ENCODE data around the gene FAM185A. TPM values are rescaled to one million over a fixed set of nuclear protein-coding genes. Genes with fewer than 3 reads are reported as not detected.

The FAM185A gene
- 1 to 10 TPM; 6.9 to 7.7 TPM for total RNA-seq

DNA sequence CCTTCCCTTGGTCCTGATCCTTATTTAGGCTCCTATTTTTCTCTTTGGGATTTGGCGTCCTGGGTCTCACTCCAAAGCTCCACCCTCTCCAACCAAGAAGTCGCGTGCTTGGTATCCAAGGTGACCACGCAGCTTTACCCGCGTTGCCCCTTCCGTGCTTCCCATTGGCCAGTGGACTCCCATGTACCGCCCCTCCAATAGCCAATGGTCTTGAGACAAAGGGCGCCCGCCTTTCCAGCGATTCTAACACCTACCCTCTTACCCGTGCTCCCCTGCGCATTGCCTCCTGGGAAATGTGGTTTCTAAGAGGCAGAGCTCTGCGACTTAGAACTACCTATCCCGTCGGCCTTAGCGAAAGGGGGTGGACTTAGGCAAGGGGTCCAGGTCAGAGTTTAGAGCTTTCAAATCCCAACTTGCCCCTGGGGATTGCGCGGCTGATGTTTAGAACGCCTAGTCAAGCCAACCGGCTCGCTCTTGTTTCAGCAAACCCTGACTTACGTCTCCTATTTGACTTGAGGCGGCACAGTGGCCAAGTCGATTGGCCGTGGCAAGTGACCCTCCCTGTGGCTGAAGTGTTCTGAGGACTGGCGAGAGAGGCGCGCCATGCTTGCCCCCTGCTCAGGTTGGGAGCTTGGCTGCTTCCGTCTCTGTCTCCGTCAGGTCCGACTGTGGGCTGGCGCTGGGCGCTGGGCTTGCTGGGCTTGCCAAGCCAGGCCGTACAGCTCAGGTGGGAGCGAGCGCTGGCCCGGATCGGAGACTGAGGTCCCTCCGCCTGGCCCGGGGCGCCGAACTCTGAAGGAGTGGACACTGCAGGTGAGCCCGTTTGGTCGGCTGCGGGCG is at the start of gene FAM185A:
FAM185A (plus strand) TSS at position 395 of the 840 bp plus-strand sequence; CDS start at position 604, 209 bp downstream.

Small RNA genes lying within 50 kb of the gene (small RNA-seq; reads per million reads assigned to genes)
- 0 reads per million in 2 donors for gene RNU6-1136P

Other genes with a start within 250 kb of the FAM185A start
- gene RASA4B, start 231.2 kb upstream of the FAM185A start, total RNA-seq = under 1 TPM; under 0.01 to 1.00 TPM
- 1 to 10 TPM; 2.3 to 2.4 TPM for gene UPK3BL2, start 205.3 kb upstream of the FAM185A start, total RNA-seq
- gene SPDYE2, start 197.8 kb upstream of the FAM185A start, total RNA-seq = not detected
- gene POLR2J3, start 176.4 kb upstream of the FAM185A start, total RNA-seq = 10 to 100 TPM; 33.0 to 66.4 TPM
- gene RASA4, start 132.2 kb upstream of the FAM185A start, total RNA-seq = 1 to 10 TPM in 1 of 2 donors, under 1 TPM in 1; 0.33 to 2.1 TPM
- gene UPK3BL1, start 106.2 kb upstream of the FAM185A start, total RNA-seq = 10 to 100 TPM in 1 of 2 donors, 1 to 10 TPM in 1; 6.2 to 11.0 TPM
- gene SPDYE2B, start 98.7 kb upstream of the FAM185A start, total RNA-seq = not detected
- gene POLR2J2, start 77.3 kb upstream of the FAM185A start, total RNA-seq = 1 to 10 TPM; 3.0 to 4.5 TPM
- not detected for gene LRRC17, start 164.0 kb downstream of the FAM185A start, total RNA-seq

Measured in melanocyte of skin (primary cell).